GM21717 (cell line): ENCODE measurements around the gene HOXD4.

ENCODE experiments used
- ATAC-seq: cut with Tn5 transposase; IDR thresholded peaks from one replicate; pipeline ENCODE4 v1.9.1; 2021; ENCODE audit warnings: mild to moderate bottlenecking, moderate library complexity; ENCODE audit not compliant: unreplicated experiment

The HOXD4 gene

GRCh38 chr2:176151442-176152287 is at the start of gene HOXD4:
HOXD4 (plus strand) TSS chr2:176151550; CDS start chr2:176151634, 84 bp downstream.
- no peak for ATAC-seq

GRCh38 chr2:176101842-176102241 is 49.5 kb upstream of the HOXD4 start:
- ATAC-seq: no peak

GRCh38 chr2:176102309-176102866 is 49.0 kb upstream of the HOXD4 start:
- no peak for ATAC-seq

GRCh38 chr2:176103194-176103593 is 48.2 kb upstream of the HOXD4 start:
- ATAC-seq: no peak

- no peak for ATAC-seq
Observed at GRCh38 chr2:176103742-176104315, 47.5 kb upstream of the HOXD4 start.

GRCh38 chr2:176104316-176105077 is 46.9 kb upstream of the HOXD4 start:
- no peak for ATAC-seq

GRCh38 chr2:176105078-176105729 is 46.1 kb upstream of the HOXD4 start:
- ATAC-seq: no peak

GRCh38 chr2:176105730-176106580 is 45.4 kb upstream of the HOXD4 start:
- ATAC-seq: no peak

GRCh38 chr2:176106581-176107539 is 44.5 kb upstream of the HOXD4 start, which contains the start of gene HOXD11:
HOXD11 (plus strand) TSS chr2:176107280; CDS start chr2:176107356, 76 bp downstream.
- ATAC-seq: no peak

GRCh38 chr2:176107731-176108181 is 43.6 kb upstream of the HOXD4 start:
- no peak for ATAC-seq

- no peak for ATAC-seq
Observed at GRCh38 chr2:176109192-176109901, 42.0 kb upstream of the HOXD4 start.

GRCh38 chr2:176109946-176110345 is 41.4 kb upstream of the HOXD4 start:
- ATAC-seq: no peak

- no peak for ATAC-seq
Observed at GRCh38 chr2:176110415-176111308, 40.7 kb upstream of the HOXD4 start.

- no peak for ATAC-seq
Observed at GRCh38 chr2:176111309-176111663, 40.1 kb upstream of the HOXD4 start.

GRCh38 chr2:176111846-176112374 is 39.4 kb upstream of the HOXD4 start:
- no peak for ATAC-seq

GRCh38 chr2:176112375-176113302 is 38.7 kb upstream of the HOXD4 start:
- no peak for ATAC-seq
